MM.1S (cell line): ENCODE results near the gene ARMC9.

ENCODE experiments used
- CTCF ChIP-seq: fragments of 300-600 bp; sonication (generic); IDR thresholded peaks from 2 replicates; pipeline ENCODE4 v1.5.1; 2016; ENCODE audit warnings: antibody characterized with exemption, low read length, mixed read lengths
- EZH2 ChIP-seq: fragments of 300-600 bp; sonication (generic); optimal IDR thresholded peaks from 2 replicates; pipeline ENCODE3; 2017; ENCODE audit warnings: low read depth, mild to moderate bottlenecking, antibody characterized with exemption, low read length, mixed read lengths
- EZH2phosphoT487 ChIP-seq: fragments of 300-600 bp; sonication (generic); IDR thresholded peaks from 2 replicates; pipeline ENCODE4 v1.6.1; 2018; ENCODE audit warnings: antibody characterized with exemption, low read length

DNA sequence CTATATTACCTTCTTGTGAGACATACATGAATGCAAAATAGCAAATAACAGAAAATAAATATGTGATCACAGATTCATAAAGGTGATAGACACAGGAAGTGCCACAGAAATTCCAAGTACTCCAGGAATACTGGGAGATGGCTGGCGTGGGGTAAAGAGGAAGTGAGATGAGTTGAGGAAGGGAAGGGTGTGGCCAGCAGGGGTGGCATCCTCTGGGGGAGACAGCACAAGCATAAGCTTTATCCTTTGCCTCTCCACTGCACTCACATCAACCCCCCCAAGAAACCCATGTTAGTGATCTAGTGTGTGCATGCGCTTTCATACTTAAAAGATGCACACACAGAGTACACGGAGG, 102.3 kb downstream of the ARMC9 start:
- TF ChIP-seq CTCF (no peak), EZH2 (no peak), EZH2phosphoT487 (no peak)
